Stimulated activated CD4-positive, alpha-beta T cell treated with anti-CD3 and anti-CD28 coated beads, Interleukin-4, amount 100 ng/mL, for 4 hours (primary cell): ENCODE data around the gene MICAL2.

Source experiments
- DNase-seq, 2 experiments: peaks; one replicate each; pipeline ENCODE4 v3.0.0-alpha.2; 2020

Gene MICAL2

DNA sequence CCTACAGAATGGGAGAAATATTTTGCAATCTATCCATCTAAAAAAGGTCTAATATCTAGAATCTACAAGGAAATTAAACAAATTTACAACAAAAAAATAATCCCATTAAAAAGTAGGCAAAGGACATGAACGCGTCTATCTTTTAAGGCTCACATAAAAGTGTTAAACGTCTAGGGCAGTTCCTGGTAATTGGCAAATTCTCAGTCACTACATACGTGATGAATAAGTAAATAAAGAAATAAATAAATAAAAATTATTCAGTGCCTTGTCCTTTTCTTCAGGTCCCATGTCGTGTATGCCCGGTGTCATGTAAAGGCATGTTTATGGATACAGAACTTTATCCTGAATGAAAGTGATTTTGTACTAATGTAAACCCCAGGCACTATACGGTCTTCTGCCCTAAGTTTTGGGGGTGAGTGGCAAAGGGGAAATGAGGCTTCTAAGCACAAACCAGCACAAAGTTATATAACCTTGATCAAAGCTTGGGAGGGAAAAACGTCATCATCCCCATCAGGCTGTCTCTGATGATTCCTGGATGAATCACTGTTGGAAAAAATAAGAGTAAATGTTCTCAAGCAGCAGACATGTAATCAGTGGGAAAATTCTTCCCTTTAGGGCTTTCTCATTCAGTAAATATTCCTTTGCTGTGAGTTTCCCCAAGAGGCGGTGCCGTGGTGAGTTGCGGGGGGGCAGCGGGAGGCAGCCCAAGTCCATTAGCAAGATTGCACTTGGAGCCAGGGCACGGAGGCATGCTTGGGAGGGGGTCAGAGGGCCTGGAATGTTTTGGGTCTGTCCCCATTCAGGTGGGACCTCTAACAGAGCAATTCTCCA is 30.4 kb upstream of the MICAL2 start:
- DNase-seq = no peak

GRCh38 chr11:12083380-12083779 is 27.0 kb upstream of the MICAL2 start:
- no peak for DNase-seq

DNA sequence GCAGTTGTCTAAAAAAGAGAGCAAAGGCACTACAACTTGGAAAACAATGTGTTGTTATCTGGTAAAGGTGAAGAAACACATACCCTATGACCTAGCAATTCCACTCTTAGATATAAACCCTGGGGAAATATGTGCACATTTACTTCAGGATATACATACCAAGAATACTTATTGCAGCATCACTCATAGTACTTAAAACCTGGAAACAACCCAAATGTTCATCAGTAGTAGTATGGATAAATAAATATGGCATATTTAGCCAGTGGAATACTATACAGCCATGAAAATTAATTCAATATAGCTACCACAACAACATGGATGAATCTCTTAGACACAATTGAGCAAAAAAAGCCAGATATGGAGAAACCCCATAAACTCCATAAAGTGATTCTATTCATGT is 26.1 kb upstream of the MICAL2 start:
- DNase-seq = no peak

DNA sequence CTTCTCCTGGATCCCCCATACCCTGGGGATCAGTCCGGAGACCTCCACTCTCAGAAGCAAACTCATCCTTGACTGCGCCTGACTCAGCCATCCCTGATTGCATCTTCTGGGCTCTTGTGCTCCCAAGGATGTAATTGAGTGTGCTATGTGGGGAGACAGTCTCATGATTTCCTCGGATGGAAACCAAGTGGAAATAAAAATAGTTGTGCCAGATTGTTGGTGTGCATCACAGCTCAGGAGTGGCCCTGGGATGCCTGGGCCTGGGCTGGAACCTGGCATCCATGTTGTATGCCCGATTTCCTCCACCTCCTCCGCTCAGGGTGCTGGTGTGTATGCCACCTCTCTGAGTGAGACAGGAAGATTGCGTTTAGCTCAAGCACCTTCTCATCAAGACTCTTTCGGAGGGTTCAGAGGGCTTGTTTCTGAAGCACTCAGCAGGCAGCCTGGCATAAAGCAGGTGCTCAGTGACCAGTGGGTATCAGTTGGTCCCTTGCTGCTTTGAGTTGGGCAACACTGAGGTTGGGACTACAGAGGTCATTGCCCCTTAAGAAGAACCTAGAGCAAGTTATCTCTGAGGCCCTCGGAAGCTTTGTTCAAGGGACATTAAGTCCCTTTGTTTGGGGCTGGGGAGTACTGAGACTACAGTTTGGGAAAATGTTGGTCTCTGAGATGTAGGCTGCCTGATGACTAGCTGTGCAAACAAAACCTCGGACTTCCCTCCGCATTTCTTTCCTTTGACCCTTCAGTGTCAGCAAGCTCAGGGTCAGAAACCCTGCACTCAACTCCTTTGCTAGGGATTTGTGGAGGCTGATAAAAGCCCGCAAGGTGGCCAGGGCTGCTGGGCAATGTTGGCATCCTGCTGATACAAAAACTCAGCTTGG is 24.8 kb upstream of the MICAL2 start:
- DNase-seq = no peak

- no peak for DNase-seq
These were observed 23.9 kb upstream of the MICAL2 start for GRCh38 chr11:12086271-12087074.

GRCh38 chr11:12087075-12088004 is 23.1 kb upstream of the MICAL2 start:
- no peak for DNase-seq

DNA sequence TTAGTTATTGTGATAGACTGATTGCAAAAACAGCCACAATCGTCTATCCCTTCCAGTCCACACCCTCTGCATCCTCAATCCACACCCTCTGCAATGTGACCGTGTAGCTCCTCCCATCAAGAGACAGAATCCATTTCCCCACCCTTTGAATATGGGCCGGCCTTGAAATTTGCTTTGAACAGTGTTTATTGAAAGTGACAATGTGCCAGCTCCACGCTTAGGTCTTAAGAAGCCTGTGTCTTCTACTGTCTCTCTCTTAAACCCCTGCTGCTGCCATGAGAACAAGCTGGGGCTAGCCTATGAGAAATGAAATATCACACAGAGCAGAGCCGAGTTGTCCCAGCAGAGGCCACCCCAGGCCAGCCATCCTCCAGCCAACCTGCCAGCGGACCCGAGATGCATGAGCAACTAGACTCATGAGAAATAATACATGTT is 22.3 kb upstream of the MICAL2 start:
- no peak for DNase-seq

- DNase-seq = no peak
These were observed 21.9 kb upstream of the MICAL2 start for GRCh38 chr11:12088531-12088930.

- DNase-seq = no peak
These were observed 21.3 kb upstream of the MICAL2 start for GRCh38 chr11:12089041-12089440.

- no peak for DNase-seq
These were observed 20.9 kb upstream of the MICAL2 start for GRCh38 chr11:12089473-12089872.

- no peak for DNase-seq
These were observed 20.3 kb upstream of the MICAL2 start for GRCh38 chr11:12090061-12090591.

DNA sequence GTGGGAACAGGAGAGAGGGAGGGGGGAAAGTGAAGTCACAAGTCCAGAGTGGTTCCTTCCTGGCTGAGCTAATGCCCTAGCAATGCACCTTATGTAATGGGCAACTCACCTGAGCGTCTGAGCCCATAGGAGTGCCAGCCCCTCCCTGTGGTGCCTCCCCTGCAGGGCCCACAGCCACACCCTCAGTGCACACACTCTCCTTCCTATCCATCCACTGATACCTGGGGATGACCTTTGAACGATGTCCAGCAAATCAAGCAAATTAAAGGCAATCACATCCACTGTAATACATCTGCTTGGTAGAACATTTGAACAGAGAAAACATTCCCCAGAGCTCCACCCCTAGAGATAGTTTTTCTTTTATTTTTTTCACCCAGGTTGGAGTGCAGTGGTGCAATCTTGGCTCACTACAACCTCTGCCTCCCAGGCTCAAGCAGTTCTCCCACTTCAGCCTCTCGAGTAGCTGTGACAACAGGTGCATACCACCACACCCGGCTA is 19.6 kb upstream of the MICAL2 start:
- DNase-seq = no peak

DNA sequence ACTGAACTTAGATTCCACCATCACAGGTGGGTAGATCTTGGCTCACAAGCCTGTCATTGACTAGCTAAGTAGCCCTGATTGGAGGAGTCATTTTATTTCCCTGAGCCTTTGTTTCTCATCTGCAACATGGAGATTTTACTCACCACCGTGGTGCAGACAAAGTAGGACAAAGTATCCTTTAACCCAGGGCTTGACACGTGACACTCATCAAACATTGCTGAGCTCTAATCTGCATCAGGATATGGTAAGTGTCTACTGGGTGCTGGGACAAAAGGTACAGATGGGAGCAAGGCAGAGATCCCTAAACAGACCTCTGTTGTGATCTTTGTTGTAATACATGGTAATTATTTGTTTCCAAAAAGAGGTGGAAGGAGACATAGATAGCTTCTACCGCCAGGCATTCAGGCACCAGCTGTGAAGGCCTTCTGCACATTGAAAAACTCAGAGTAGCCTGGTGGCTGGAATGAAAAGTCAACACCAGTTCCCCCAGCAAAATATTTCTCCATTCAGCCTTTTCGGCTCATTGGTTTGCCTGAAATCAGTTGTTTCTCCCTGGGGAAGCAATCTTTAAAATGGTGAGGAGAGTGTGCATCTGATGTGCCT is 18.3 kb upstream of the MICAL2 start:
- DNase-seq = no peak

DNA sequence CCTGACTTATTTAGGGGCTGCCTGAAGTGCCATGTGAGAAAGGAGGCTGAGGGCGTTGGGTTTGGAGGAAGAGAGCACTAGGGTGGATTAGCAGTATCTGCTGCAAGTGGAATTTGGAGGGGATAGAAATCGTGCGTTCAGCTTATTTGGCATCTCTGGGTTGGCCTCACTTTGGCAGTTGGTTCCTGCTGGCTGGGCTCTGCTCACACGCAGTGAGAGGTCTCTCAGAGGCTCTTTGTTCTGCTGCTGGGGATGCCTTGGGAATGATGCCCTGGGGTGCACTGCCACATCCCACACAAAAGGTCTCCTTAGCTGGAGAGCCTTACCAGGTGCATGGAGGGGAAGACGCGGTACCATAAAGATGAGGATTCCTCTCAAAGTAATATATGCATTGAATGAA is 17.7 kb upstream of the MICAL2 start:
- DNase-seq = no peak

- DNase-seq = no peak
These were observed 15.3 kb upstream of the MICAL2 start for GRCh38 chr11:12094872-12095800.

DNA sequence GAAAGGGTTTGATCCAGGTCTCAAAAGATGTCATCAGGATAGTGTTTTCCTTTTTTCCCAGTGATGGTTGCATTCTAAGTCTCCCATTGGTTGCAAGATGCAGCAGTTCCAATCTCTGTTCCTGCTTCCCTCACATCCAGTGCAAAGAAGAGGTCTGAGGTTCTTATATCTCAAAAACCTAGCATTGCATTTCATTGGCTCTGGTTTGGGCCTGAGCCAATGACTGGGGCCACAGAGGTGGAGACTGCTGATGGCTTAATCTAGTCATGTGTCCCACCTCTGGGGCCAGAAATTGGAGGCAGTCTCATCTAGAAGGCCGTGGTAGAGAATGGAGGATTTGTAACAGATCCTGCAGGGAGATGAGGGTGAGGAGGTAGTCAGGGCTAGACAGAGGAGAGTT is 13.2 kb upstream of the MICAL2 start:
- DNase-seq = no peak

- DNase-seq = no peak
These were observed 11.8 kb upstream of the MICAL2 start for GRCh38 chr11:12098601-12099000.

DNA sequence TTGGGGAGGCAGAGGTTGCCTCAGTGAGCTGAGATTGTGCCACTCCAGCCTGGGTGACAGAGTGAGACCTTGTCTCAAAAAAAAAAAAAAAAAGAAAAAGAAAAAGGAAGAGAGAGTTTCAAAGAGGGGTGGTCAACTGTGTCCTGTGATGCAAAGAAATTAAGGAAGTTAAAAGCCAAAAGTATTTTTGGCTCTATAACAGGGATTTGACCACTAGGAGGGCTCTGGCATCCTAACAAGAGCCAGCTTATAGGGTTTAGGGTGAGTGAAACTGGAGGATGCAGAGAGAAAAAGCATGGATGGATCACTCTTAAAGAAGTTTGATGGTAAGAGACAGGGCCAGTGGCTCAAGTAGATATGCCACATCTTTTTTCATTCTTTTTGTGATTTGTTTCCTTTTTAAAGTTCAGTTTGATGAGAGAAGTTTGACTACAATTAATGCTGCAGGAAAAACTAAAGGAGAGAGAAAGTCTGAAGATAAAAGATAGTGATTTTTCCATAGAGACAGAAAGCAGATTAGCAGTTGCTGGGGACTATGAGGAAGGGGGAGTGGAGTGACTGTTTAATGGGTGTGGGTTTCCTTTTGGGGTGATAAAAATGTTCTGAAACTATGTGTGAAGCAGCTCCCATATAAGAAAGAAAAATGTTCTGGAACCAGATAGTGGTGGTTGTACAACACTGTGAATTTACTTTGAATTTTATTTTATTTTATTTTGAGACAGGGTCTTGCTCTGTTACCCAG is 11.1 kb upstream of the MICAL2 start:
- no peak for DNase-seq

DNA sequence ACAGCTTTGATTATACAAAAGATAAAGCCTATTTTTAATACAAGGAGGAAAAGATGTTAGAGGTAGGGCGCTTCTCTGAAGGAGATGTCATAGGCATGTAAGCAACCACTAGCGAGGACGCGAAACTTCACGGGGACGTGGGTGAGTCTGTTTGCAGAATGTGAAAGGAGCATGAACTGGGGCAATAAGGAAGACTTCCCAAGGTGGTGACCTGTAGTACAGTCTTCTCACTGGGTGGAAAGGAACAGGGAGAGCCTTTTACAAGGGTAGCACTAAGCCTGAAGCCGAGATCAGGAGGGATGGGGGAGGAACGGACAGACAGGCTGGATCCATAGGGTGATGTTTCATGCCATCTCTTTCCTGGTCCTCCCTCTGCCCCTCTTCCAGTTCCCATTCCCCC is 10.0 kb upstream of the MICAL2 start:
- no peak for DNase-seq
